ENCODE measurements around the gene STAG1.
"Not testable (repeated sequence)": the region's sequence is repeated elsewhere in the genome, so short reads cannot be mapped to it uniquely, and the experiment has no call there.

Gene STAG1

DNA sequence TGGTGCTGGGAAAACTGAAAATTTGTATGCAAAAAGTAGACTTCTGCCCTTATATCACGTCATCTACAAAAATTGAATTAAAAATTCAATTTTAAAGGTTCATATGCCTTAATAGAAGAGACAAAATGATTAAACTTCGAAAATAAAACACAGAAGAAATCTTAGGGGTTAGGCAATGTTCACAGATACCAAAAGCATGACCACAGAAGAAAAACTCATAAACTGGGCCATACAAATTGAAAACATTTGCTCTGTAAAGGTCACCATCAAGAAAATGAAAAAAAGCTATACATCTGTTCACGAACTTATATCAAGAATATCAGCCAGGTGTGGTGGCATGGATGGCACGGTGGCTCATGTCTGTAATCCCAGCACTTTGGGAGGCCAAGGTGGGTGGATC, 257.0 kb downstream of the STAG1 start:
- TF ChIP-seq, protein P1, sequence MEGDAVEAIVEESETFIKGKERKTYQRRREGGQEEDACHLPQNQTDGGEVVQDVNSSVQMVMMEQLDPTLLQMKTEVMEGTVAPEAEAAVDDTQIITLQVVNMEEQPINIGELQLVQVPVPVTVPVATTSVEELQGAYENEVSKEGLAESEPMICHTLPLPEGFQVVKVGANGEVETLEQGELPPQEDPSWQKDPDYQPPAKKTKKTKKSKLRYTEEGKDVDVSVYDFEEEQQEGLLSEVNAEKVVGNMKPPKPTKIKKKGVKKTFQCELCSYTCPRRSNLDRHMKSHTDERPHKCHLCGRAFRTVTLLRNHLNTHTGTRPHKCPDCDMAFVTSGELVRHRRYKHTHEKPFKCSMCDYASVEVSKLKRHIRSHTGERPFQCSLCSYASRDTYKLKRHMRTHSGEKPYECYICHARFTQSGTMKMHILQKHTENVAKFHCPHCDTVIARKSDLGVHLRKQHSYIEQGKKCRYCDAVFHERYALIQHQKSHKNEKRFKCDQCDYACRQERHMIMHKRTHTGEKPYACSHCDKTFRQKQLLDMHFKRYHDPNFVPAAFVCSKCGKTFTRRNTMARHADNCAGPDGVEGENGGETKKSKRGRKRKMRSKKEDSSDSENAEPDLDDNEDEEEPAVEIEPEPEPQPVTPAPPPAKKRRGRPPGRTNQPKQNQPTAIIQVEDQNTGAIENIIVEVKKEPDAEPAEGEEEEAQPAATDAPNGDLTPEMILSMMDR (conservative IDR thresholded peaks at IDR 0.05): no peak

GRCh38 chr3:136490646-136491405, 261.4 kb downstream of the STAG1 start:
- TF ChIP-seq, protein P1 (conservative IDR thresholded peaks at IDR 0.05): no peak

More for the DNA sequence above, 257.0 kb downstream of the STAG1 start:
- H3K27ac ChIP-seq: no peak overlapping the region

DNA sequence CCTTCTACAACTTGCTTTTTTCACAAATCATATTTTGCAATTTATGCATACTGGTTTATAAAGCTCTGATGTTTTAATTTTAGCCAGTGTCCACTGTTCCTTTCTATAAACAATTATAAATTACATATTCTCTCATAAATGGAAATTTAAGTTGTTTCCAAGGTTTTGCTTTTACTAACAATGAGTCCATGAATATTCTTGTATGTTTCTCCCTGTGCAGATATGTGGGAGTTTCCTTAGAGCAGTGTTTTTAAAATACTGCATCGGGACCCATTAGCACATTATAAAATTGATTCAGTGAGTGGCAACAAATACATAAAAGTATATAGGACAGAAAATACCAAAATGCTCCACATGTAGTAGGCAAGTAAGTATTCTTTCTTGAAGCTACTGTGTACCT, 266.4 kb downstream of the STAG1 start:
- no peak overlapping the region for H3K27ac ChIP-seq
- TF ChIP-seq, protein P1 (conservative IDR thresholded peaks at IDR 0.05): no peak

More at GRCh38 chr3:136490646-136491405, 261.4 kb downstream of the STAG1 start:
- no peak overlapping the region for H3K27ac ChIP-seq

GRCh38 chr3:136476280-136476679, 275.9 kb downstream of the STAG1 start:
- no peak overlapping the region for H3K27ac ChIP-seq
- TF ChIP-seq, protein P1 (conservative IDR thresholded peaks at IDR 0.05): no peak

DNA sequence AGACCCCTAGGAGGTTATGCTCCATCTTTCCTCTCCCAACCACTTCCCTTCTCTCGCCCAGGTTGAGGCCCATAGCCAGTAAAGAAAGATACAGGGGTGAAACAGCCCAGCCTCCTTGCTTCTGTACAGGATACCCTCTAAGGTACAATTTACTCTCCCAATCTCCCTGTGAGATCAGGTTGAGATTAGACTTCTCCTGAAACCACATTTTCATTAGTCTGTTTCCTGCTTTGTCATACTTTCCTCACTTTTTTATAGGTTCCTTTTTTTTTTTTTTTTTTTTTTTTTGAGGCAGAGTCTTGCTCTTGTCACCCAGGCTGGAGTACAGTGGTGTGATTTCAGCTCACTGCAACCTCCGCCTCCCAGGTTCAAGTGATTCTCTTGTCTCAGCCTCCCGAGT, 277.3 kb downstream of the STAG1 start:
- H3K27ac ChIP-seq: not testable (repeated sequence)

DNA sequence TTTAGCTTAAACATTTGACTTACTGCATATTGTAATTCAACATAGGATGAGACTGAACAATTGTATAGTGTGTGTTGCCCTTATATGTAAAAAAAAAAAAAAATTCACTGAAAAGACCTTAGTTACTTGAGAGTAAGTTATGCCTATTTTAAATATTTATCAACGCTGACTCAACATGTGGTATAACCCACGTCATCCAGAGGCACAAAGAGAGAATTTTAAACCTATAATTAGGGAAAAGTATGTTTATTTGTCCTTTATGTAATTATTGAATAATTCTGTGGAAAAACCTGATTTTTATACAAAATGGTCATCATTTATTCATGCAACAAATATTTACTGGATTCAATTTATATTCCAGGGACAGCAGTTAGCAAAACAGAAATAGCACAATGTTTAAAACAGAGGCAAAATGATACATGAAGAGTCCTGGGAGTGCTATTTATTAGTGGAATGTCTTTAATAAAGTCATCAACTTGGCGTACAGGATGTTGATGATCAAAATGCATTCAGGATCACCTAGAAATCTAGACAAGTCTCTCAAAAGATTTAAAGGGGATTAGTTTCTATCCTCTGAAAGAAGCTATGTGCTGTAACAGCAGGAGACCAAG, 278.4 kb downstream of the STAG1 start:
- no peak overlapping the region for H3K27ac ChIP-seq
- TF ChIP-seq, protein P1 (conservative IDR thresholded peaks at IDR 0.05): no peak

DNA sequence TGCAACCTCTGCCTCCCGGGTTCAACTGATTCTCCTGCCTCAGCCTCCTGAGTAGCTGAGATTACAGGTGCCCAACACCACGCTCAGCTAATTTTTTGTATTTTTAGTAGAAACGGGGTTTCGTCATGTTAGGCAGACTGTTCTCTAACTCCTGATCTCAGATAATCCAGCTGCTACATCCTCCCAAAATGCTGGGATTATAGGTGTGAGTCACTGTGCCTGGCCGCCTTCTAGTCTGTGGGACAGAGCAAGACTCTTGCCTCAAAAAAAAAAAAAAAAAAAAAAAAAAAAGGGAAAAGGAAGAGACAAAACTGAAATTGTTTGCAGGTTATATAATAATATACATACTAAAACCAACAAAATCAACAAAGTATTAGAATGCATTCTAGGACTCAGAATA, 286.9 kb downstream of the STAG1 start:
- TF ChIP-seq, protein P1 (conservative IDR thresholded peaks at IDR 0.05): no peak

GRCh38 chr3:136464502-136464901, 287.7 kb downstream of the STAG1 start:
- H3K27ac ChIP-seq: no peak overlapping the region
- TF ChIP-seq, protein P1 (conservative IDR thresholded peaks at IDR 0.05): no peak

More for the DNA sequence above, 286.9 kb downstream of the STAG1 start:
- no peak overlapping the region for H3K27ac ChIP-seq
